Erythroblast (primary cell): Measurements from ENCODE around the gene ZNRF3.

ENCODE experiments used
- GATA1 ChIP-seq: IDR thresholded peaks from 2 replicates; pipeline ENCODE4 v1.6.1; 2011; ENCODE audit warnings: low read depth, mild to moderate bottlenecking, control low read depth, low read length, moderate library complexity
- POLR2A ChIP-seq: IDR thresholded peaks from 2 replicates; pipeline ENCODE4 v1.6.1; 2011; ENCODE audit warnings: mild to moderate bottlenecking, low read length

GRCh38 chr22:28907311-28908008 is 24.1 kb downstream of the ZNRF3 start:
- TF ChIP-seq POLR2A = no peak
- no peak for TF ChIP-seq GATA1
